ENCODE data around the gene TLR7. TPM values are rescaled to one million over a fixed set of nuclear protein-coding genes. Genes with fewer than 3 reads are reported as not detected.

The TLR7 gene
- total and polyA plus RNA-seq, 2 of the 4 experiments (the other 2 are of a cell fraction), result not detected

GRCh38 chrX:12901486-12901885 is 34.6 kb downstream of the TLR7 start:
- Histone ChIP-seq H2BK120ac (ENCODE audit: low read depth, low read length) (no peak overlapping the region), H3K4me1 (ENCODE audit: control insufficient read depth, insufficient read depth, low read length) (no peaks in the 10 kb centered on the region), H3K18ac (ENCODE audit: low read depth, low read length) (no peak overlapping the region), H2AK5ac (ENCODE audit: low read depth, low read length) (no peak overlapping the region), H3K4me2 (ENCODE audit: low read depth, low read length) (no peak overlapping the region), H3K79me1 (ENCODE audit: low read depth in 1 of 2, low read length in 2 of 2) (no peaks in the 10 kb centered on the region), H4K91ac (ENCODE audit: insufficient read depth, low read depth, low read length) (no peak overlapping the region), H3K56ac (ENCODE audit: extremely low read depth, insufficient read depth, low read length) (no peak overlapping the region), H2BK5ac (ENCODE audit: low read depth, low read length, poor library complexity, severe bottlenecking) (no peak overlapping the region), H3K27me3 (ENCODE audit: control insufficient read depth, insufficient read depth, low read length) (no peaks in the 10 kb centered on the region), H2BK15ac (ENCODE audit: low read depth, low read length) (no peak overlapping the region), H3K9ac (ENCODE audit: low read depth, low read length) (no peak overlapping the region), H2BK20ac (ENCODE audit: low read depth, low read length) (no peak overlapping the region), H2AK9ac (replicated peaks; ENCODE audit: low read depth, low read length, poor library complexity) (no peak overlapping the region), H3K27ac (ENCODE audit: insufficient read depth, low read length) (no peak overlapping the region), H3K9me3 (ENCODE audit: control insufficient read depth, insufficient read depth, low read length) (no peaks in the 10 kb centered on the region), H2AFZ (replicated peaks; ENCODE audit: low read length, poor library complexity) (no peak overlapping the region), H3K23ac (ENCODE audit: low read depth, low read length) (no peak overlapping the region), H3K9me1 (ENCODE audit: insufficient read depth, low read length) (no peaks in the 10 kb centered on the region), H4K20me1 (ENCODE audit: insufficient read depth, low read length) (no peaks in the 10 kb centered on the region), H3K36me3 (ENCODE audit: control insufficient read depth, insufficient read depth, low read length) (no peaks in the 10 kb centered on the region), H3K14ac (replicated peaks; ENCODE audit: low read depth, low read length) (no peak overlapping the region), H3K4ac (ENCODE audit: low read depth, low read length) (no peak overlapping the region), H4K8ac (ENCODE audit: low read depth in 2 of 2, low read length in 2 of 2) (no peak overlapping the region), H4K5ac (ENCODE audit: low read depth, low read length) (no peak overlapping the region), H3K4me3 (ENCODE audit: insufficient read depth, low read depth, low read length) (no peak overlapping the region)
- TF ChIP-seq USF2 (IDR thresholded peaks at IDR 0.05; ENCODE audit: low read depth, low read length) (no peak), SMC3 (IDR thresholded peaks at IDR 0.05; ENCODE audit: low read depth, low read length) (peak; percentile 33; the same call in 1 of the 2 replicates), RAD21 (IDR thresholded peaks at IDR 0.05; ENCODE audit: low read length) (peak; percentile 50; the same call in 1 of the 2 replicates), CHD1 (IDR thresholded peaks at IDR 0.05; ENCODE audit: low read depth, low read length) (no peak)
- TF ChIP-seq, protein P1, sequence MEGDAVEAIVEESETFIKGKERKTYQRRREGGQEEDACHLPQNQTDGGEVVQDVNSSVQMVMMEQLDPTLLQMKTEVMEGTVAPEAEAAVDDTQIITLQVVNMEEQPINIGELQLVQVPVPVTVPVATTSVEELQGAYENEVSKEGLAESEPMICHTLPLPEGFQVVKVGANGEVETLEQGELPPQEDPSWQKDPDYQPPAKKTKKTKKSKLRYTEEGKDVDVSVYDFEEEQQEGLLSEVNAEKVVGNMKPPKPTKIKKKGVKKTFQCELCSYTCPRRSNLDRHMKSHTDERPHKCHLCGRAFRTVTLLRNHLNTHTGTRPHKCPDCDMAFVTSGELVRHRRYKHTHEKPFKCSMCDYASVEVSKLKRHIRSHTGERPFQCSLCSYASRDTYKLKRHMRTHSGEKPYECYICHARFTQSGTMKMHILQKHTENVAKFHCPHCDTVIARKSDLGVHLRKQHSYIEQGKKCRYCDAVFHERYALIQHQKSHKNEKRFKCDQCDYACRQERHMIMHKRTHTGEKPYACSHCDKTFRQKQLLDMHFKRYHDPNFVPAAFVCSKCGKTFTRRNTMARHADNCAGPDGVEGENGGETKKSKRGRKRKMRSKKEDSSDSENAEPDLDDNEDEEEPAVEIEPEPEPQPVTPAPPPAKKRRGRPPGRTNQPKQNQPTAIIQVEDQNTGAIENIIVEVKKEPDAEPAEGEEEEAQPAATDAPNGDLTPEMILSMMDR (conservative IDR thresholded peaks at IDR 0.05; ENCODE audit: low read depth, low read length), result peak; percentile 60
- intact Hi-C loops (cut with micrococcal nuclease) (loop anchor here (10.0 kb wide), 1 partner anchor 817 kb away; no protein-coding TSS in a partner anchor), in situ Hi-C loops (cut with MboI; ENCODE audit: low sequenced_read_pairs) (no loop called here), dilution Hi-C loops (cut with HindIII; ENCODE audit: low sequenced_read_pairs, unreplicated experiment) (no loop called here)
- WGBS, 2 experiments (ENCODE audit: extremely low coverage in 2 of 2, insufficient read length in 1 of 2), result 0% methylated on average over 2 of the region's 10 CpGs; no CpG with 5 or more reads in 1 of the 2 experiments
- ChIA-PET CTCF (no interaction called here), POLR2A (ENCODE audit: unreplicated experiment) (no interaction called here)
- peak; percentile 72 for ATAC-seq (ENCODE audit: low read depth)
- BruUV-seq (replicated peaks), result no TSS peak
- peak; percentile 39 for DNase-seq
